Activated CD4-positive, alpha-beta T cell treated with anti-CD3 and anti-CD28 coated beads, Interleukin-2, amount 50 U/mL, for 24 hours (primary cell): Measurements from ENCODE around the gene TLDC2.
"Not testable (repeated sequence)": the region's sequence is repeated elsewhere in the genome, so short reads cannot be mapped to it uniquely, and the experiment has no call there.

Experiments
- DNase-seq, 2 donors: peaks; one replicate each; pipeline ENCODE4 v3.0.0-alpha.2; 2020; ENCODE audit warnings: low read depth in 1 of 2, low spot score in 1 of 2

The TLDC2 gene

DNA sequence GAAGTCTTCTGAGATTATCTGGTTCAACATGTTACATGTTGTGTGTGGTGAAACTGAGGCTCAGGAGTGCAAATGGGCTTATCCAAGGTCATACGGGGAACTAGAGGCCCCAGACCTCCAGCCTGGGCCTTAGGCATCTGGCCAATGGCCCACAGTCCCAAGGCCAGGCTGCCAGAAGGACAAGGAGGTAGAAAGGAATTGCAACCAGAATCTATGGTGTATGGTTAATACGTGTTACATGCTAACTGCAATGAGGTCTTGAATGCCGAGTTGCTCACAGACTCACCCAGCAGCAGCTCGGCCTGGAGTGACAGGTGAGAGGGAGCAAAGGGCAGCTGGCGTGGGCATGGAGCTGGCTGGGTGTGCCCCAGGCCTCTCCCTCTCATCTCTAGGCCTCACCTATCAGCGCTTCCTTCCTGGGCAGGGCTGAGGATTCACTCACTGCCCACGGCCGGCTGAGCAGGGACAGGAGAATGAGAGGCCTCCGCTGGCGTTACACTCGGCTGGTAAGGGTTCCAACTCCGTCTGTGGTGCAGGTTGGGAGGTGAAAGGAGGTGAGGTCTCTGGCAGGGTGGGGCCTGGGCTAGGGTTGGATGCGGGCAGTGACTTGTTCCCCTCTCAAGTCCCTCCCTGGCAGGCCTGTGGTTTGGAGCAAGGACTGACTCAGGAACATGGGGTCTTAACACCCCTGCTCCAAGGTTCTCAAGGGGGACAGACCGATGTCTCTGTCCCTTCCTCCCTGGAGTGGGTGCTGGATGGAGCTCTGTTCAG is at the start of gene TLDC2:
Gene TLDC2, plus strand, starts transcription at position 437 of the 771 bp plus-strand sequence. Its CDS starts 37 bp downstream, at position 474.
- no peak for DNase-seq

DNA sequence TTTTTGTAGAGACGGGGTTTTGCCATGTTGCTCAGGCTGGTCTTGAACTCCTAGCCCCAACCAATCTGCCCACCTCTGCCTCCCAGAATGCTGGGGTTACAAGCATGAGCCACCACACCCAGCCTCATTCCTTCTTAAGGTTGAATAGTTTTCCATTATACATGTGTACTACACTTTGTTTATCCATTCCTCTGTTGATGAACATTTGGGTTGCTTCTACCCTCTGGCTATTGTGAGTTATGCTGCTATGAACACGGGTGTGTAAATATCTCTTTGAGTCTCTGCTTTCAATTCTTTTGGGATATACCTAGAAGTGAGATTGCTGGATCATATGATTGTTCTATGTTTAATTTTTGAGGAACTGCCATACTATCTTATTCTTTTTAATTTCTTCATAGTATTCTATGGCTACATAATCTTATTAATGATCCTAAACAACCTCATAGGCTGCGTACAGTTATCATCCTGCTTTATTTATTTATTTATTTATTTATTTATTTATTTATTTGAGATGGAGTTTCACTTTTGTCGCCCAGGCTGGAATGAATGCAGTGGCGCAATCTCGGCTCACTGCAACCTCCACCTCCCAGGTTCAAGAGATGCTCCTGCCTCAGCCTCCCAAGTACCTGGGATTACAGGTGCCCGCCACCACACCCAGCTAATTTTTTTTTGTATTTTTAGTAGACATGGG is 49.2 kb upstream of the TLDC2 start:
- no peak for DNase-seq

DNA sequence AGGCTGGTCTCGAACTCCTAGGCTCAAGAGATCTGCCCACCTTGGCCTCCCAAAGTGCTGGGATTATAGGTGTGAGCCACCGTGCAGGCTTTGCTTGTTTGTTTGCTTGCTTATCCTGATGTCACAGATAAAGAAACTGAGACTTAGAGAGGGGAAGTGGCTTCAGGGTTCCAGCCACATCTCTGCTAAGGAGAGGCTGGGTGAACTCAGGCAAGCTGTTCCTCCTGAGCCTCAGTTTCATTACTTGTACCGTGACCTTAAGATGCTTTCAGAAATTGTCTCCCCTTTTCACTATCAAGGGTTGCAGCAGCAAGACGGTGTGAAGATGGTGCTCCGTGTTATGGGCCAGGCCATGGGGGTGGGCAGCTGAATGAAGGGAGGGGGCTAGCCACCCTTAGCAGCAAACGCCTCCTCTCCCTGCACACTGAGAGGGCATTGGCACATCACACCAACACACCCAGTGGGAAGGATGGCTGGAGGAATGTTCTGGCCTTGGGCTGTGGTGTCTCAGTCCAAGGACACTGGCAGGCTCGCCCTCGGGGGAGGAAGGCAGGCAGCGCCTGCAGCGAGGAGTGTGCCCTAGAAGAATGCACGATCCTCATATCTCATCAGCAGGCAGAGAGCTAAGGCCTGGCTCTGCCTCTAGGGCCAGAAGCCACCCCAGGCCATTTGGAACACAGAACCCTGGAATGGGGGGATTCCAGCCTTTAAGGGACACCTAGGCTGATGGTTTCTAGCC is 48.2 kb upstream of the TLDC2 start:
- DNase-seq = no peak

DNA sequence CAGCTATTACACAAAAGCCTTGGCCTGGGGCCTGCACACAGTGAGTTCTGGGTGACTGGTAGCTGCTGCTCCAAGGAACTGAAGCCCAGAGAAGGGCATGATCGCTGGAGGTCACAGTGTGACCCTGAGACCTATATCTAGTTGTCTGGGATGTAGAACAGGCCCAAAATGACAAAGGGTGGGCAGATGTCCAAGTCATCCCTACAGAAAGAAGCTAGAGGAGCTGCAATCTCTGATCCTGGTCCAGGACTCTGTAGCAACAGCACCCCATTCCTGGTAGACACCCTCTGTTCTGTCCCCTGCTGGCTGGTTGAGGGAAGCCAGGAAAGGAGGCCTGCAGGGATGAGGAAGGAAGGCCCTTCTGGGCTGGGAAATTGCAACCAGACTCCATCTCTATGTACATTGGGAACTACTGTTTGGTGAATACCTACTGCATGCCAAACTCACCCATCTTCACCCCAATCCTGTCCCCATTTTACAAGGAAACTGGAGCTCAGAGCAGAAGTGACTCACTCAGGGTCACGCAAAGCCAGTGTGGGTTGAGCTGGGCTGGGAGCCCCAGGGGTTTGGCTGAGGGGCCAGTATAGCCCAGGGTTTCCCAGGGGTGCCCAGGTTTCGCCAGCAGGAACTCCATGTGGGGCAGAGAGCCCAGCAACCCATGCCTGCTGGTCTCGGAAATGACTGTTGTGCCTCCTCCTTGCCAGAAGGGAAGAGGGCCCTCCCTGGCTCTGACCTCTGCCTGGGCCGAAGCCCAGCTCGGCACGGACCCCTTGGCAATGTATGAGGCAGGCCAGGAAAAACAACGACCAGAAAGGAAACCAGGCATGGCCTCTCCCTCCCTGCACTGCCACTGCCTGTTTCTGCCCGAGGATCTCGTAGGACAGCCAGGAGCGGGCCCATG is 44.9 kb upstream of the TLDC2 start:
- no peak for DNase-seq

DNA sequence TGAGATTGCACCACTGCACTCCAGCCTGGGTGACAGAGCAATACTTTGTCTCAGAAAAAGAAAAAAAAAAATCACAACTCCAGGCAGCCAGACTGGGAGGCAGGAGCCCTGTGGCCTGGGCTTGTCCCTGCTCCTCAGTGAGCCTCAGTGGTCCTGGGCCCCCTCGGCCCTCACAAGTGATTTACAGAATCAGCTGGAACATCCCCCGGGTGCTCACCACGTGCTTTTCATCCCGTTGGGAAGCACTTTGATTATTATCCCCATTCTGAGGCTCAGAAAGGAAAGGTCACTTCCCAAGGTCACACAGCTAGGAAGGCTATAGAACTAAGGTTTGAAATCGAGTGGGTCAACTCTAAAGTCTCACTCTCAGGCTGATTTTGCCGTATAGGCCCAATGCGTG is 43.1 kb upstream of the TLDC2 start:
- no peak for DNase-seq

DNA sequence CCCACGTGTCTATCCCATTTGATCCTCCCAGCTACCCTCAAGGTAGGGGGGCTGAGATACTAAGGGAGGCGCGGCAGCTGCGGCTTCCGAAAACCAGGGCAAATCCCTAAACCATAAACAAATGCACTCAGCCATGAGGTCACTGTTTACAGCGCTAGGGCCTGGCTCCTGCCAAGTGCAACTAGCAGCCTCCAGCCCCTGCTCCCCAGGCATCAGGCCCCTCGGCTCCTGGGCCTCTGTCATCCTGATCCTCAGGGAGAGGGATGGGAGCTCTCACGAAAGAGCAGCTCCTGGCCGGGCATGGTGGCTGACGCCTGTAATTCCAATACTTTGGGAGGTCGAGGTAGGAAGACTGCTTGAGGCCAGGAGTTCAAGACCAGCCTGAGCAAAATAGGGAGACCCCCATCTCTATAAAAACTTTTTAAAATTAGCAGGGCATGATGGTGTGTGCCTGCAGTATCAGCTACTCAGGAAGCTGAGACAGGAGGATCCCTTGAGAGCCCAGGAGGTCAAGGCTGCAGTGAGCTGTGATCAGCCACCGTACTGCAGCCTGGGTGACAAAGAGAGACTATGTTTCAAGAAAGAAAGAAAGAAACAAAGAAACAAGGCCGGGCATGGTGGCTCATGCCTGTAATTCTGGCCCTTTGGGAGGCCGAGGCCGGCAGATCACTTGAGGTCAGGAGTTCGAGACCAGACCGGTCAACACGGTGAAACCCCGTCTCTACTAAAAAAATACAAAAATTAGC is 42.5 kb upstream of the TLDC2 start:
- no peak for DNase-seq

DNA sequence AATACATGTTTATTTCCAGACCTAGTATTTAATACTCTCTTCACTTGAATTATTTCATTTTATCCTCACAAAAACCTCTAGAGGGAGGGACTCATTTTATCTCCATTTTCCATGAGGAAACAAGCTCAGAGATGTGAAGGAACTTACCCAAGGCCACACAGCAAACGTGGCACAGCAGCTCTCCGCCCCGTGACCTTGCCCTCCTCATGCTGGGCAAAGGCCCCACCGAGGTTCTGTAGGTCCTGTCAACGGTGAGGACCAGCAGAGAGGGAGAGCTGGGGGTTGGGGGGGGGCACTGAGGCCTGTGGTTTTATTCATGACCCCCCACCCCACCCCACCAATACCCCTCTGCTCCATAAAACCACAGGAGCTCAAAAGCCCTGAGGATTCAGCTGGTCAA is 40.9 kb upstream of the TLDC2 start:
- no peak for DNase-seq

DNA sequence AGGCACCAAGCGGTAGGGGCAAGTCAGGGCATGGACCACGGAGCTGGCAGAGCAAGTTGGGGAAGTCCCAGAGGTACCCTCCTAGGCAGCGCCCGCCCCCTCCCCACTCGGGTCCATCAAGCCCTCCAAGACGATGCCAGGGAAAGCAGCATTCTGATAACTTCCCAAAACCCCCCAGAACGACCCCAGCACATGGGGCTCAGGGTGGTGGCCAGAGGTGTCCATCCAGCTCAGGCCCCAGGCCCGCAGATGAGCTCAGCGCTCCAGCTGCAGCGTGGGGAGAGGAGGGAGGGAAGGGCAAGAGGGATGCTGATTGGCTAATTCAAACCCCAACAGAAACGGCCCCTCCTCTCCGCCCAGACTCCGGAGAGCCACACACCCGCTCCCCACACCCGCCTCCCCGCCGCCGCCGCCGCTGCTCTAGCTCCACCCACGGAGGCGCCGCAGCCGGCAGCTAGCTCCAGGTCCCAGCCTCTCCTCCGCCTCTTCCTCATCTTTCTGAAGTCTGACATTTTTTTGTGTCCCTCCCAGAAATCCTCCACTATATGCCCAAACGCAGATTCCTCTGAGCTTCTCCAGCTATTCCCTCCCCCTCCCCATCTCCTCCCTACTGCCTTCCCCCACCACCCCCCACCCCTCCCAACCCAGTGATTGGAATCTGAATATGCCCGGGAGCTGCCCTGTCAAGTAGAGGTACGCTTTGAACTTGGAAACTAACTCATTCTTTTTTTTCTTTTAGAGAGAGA is 40.3 kb upstream of the TLDC2 start:
- peak; percentile 57 to 67 for DNase-seq

DNA sequence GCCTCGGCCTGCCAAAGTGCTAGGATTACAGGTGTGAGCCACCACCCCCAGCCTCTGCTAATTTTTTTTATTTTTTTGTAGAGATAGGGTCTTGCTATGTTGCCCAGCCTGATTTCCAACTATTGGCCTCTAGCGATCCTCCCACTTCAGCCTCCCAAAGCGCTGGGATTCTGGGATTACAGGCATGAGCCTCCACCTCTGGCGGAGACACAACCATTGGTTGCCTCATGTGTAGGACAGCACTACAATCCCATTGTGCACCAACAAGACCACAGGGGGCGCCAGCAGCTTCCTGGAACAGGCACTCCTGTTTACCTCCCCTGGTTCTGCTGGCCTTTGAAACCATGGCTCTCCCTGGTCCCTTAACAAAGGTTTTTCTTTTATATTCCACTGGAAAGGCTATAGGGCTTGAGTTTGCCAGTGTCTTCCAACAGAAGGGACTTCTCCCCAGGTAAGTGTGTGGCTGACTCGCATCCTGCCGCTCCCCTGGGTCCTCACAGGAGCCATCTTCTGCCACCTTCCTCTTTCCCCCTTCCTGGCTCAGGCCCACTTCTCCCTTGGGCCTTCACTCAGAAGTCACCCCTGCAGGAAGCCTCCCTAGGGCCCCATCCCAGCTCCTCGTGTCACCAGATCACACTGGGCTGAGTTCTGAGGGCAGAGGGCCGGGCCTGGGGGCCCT is 39.2 kb upstream of the TLDC2 start:
- peak in 1 of 2 donors; percentile 15 for DNase-seq

DNA sequence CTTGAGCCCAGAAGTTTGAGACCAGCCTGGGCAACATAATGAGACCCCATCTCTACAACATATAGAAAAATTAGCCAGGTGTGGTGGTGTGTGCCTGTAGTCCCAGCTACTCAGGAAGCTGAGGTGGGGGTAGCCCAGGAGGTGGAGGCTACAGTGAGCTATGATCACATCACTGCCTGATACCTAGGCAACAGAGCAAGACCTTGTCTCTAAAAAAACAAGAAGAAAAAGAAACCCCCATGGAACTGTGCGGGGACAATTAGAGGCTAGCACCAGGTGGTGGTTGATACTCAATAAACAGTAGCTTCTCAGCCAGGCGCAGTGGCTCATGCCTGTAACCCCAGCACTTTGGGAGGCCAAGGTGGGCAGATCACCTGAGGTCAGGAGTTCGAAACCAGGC is 37.6 kb upstream of the TLDC2 start:
- DNase-seq = not testable (repeated sequence)

DNA sequence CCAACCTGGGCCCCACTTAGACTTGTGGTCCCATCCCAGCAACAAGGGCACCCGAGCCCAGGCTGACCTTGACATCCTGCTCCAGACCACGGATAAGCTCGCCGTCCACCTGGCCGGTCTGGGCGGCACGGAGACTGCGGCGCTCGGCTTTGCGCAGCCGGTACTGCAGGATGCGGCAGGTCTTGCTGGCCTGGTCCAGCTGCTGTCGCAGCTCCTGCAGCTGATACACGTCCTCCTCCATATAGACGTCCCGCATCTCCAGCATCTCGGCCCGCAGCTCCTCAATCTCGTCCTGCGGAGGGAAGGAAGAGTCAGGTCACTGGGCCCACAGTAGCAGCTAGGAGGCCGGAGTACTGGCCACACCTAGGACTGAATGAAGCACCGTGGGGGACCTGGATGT is 36.8 kb upstream of the TLDC2 start:
- DNase-seq = no peak

DNA sequence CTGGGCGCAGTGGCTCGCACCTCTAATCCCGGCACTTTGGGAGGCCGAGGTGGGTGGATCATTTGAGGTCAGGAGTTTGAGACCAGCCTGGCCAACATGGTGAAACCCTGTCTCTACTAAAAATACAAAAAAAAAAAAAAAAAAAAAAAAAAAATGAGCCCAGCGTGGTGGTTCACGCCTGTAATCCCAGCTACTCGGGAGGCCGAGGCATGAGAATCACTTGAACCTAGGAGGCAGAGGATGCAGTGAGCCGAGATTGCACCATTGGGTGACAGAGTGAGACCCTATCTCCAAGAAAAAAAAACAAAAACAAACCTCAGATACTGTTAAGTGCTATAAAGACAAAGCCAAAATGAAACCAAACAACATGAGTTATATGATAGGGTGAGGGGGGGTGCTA is 34.9 kb upstream of the TLDC2 start:
- not testable (repeated sequence) for DNase-seq

DNA sequence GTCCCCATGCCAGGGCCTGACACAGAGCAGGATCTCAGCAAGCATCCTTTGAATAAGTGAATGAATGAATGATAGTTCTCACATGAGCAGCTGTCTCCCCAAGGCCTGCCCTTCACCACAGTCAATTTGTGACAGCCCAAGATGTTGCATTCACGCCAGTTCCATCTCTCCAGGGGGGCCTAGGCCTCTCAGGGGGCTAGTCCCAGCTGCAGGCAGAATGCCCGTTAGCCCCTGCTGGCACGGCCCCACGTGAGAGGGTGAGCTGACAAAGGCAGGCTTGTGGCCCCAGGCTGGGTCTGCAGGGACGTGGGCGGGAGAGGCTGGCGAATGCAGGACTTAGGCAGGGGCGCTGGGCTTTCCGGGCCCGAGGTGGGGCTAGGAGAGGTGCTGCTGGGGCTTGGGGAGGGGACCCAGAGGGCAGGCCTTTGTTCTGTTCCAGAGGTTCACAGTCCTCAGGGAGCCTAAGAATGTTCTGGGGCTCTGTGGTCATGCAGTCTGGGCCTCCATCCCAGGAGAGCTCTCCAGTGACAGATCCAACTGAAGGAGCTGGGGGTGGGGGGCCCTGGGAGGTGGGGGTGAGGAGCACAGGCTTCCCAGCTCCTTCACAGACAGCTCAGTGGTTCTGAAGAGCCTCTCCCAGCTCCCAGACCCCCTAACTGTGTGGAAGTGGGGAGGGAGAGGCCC is 30.5 kb upstream of the TLDC2 start:
- DNase-seq = no peak

DNA sequence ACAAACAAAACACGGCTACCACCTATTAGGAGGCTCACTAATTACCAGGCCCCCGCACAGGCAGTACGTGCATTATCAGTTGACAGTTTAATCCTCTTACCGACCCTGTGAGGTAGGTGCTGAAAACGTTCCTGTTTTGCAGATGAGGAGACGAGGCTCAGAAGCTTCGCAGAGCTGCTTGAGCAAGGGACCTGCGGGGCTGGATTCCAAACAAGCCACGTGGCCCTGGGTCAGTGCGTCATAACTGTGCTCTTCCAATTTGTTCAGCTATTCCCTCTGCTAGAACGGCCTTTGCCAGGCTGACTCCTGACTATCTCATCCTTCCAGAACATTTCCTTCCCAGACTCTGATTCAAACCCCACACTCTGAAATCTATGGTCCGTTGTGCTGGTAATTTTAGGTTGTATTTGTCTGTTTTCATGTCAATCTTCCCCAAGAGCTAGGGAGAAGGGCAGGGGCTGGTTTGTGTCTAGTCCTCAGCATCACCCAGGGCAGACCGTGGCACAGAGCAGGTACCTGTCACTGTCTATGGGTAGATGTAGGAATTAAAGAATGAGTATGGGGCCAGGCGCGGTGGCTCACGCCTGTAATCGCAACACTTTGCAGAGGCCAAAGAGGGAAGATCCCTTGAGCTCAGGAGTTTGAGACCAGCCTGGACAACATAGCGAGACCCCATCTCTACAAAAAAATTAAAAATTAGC is 28.8 kb upstream of the TLDC2 start:
- no peak for DNase-seq

DNA sequence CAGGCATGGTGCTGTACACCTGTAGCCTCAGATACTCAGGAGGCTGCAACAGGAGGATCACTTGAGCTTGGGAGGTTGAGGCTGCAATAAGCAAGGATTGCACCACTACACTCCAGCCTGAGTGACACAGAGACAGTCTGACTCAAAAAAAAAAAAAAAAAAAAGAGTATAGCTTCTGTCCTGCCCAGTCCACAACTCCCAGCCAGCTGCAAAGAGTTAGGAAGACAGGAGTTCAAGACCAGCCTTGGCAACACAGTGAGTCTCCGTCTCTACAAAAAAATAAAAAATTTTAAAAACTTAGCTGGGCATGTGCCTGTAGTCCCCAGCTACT is 28.3 kb upstream of the TLDC2 start:
- DNase-seq = no peak

DNA sequence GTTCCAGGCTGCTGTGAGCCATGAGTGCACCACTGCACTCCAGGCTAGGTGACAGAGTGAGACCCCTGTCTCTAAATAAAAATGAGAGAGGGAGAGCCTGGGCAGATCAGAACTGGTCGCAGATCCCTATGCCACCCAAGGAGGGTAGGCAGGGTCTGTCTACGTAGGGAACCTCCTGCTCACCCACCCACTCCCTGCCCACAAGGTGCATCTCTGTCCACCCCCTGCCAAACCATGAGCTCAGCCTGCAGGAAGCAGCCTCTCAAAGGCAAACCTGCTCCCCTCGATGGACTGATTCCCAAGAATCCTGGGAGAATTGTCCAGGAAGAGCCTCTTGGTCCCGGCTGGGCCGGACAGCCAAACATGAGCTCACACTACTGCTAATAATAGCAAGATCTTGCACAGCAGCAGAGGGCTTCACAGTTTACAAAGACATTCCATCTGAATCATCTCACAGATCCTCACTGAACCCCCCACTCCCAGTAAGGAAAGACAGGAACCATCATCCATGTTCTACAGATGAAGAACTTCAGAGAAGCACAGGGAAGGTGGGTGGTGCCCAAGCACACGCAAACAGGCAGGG is 27.8 kb upstream of the TLDC2 start:
- DNase-seq = no peak

DNA sequence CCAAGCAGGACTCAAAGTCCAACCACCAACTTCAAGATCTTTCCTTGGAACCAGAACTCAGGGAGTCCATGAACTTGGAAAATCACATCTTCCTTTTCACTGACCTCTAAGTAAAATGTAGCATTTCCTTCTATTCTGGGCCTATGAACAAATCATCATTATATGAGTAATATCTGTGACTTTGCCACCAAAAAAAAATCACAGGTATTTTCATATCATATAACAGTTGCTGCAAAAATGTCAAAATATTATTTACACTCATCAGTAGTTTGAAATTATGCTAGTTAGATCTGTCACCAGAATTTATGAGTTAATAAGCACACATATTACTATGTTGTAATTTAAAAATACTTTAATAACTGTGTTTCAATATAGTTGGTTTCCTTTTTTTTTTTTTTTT is 27.3 kb upstream of the TLDC2 start:
- DNase-seq = no peak
